AG04449 (cell line): Measurements from ENCODE around the gene WDR19.

Experiments used
- CTCF ChIA-PET: fragments of 350-600 bp; formaldehyde crosslinking; extraction: SDS; loops from one replicate; lab custom pipeline; 2021; ENCODE audit warnings: antibody characterized with exemption; lab: Yijun Ruan, JAX
- POLR2A ChIA-PET: fragments of 400-600, 350-600 bp; formaldehyde crosslinking; extraction: SDS; loops from one replicate; lab custom pipeline; 2020; ENCODE audit warnings: antibody characterized with exemption, inconsistent platforms; lab: Yijun Ruan, JAX
- DNase-seq: peaks from one replicate; pipeline ENCODE4 v3.0.0-alpha.2; 2010; ENCODE audit warnings: low read depth, low spot score
- H3K4me3 ChIP-seq: 2 replicates; pipeline ENCODE4 v1.5.1; 2011; ENCODE audit warnings: low read depth, mild to moderate bottlenecking, control low read depth, low read length
- TF ChIP-seq, protein P1 (sequence below): IDR thresholded peaks from one replicate; pipeline ENCODE4 v1.5.1; 2011; ENCODE audit warnings: mild to moderate bottlenecking, moderate library complexity, low read length, control low read depth, inconsistent platforms; ENCODE audit not compliant: insufficient read depth; ENCODE audit errors: missing control alignments

WDR19 gene

DNA sequence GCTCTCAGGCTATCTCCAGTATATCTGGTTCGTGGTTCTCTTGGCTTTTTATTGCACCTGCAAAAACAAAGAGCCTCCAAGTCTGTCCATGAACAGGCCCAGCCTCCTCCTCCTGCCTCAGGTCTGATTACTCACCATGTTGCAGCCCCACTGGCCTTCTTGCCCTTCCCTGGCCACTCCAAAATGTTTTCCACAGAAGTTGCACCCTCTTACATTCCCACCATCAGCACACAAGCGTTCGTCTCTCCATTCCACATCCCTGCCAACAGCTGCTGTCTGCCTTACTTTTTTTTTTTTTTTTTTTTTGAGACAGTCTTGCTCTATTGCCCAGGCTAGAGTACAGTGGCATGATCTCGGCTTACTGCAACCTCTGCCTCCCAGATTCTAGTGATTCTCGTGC lies 97.1 kb downstream of the WDR19 start:
- CTCF ChIA-PET, result no interaction called here
- DNase-seq, result no peak
- POLR2A ChIA-PET, result interaction anchor here (0.7 kb wide), 1 partner anchor 705 kb away, joined by 4 read pairs; no protein-coding TSS in a partner anchor
- no peak overlapping the region for H3K4me3 ChIP-seq
- TF ChIP-seq, protein P1, sequence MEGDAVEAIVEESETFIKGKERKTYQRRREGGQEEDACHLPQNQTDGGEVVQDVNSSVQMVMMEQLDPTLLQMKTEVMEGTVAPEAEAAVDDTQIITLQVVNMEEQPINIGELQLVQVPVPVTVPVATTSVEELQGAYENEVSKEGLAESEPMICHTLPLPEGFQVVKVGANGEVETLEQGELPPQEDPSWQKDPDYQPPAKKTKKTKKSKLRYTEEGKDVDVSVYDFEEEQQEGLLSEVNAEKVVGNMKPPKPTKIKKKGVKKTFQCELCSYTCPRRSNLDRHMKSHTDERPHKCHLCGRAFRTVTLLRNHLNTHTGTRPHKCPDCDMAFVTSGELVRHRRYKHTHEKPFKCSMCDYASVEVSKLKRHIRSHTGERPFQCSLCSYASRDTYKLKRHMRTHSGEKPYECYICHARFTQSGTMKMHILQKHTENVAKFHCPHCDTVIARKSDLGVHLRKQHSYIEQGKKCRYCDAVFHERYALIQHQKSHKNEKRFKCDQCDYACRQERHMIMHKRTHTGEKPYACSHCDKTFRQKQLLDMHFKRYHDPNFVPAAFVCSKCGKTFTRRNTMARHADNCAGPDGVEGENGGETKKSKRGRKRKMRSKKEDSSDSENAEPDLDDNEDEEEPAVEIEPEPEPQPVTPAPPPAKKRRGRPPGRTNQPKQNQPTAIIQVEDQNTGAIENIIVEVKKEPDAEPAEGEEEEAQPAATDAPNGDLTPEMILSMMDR, result no peak

DNA sequence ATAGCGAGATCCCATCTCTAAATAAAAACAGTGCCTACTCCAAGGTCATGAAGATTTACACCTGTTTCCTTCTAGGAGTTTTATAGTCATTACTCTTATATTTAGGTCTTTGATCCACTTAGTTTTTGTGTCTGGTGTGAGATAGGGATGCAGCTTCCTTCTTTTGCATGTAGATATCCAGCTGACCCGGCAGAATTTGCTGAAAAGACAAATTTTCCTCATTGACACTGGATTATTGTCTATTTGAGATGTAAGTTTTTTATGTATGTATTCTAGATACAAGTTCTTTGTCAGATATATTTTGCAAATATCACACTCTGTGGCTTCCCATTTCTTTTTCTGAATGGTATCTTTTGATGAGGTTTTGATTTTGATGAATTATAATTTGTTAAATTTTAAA lies 98.4 kb downstream of the WDR19 start:
- ChIA-PET CTCF (no interaction called here), POLR2A (no interaction called here)
- DNase-seq, result no peak
- no peak overlapping the region for H3K4me3 ChIP-seq
- TF ChIP-seq, protein P1, result no peak

DNA sequence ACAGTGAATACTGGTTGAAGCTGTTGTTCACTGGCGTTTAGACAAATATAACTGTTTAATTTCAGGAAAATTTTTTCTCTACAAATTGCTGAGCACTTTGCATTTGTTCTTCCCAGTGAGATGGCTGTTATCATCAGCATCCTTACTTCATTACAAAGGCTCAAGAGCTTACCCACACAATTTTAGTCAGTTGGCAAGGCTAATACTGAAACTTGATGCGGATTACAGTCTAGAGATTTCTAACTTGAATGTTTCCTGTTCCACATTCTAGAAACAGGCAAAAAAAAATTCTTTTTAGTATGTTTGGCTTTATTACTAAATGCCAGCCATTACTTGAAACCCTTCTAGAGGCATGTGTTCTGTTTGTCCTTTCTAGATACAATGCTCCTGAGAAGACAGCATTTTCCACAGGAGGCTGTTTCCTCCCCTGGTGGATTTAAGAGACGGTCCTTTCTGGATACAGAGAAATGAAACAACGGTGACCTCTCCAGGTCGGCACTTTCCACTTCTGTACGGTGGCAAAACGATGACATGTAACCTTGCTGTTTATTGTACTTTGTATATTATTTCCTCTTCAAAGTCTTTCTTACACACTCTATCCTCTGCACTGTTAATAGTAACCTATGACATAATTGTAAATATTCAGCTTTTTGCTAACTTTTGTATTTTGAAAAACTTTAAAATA lies 102.9 kb downstream of the WDR19 start:
- ChIA-PET CTCF (interaction anchor here (1.5 kb wide), 1 partner anchor 10 kb away, joined by 3 read pairs; no protein-coding TSS in a partner anchor), POLR2A (no interaction called here)
- H3K4me3 ChIP-seq, result no peak overlapping the region
- TF ChIP-seq, protein P1, result no peak
- no peak for DNase-seq

DNA sequence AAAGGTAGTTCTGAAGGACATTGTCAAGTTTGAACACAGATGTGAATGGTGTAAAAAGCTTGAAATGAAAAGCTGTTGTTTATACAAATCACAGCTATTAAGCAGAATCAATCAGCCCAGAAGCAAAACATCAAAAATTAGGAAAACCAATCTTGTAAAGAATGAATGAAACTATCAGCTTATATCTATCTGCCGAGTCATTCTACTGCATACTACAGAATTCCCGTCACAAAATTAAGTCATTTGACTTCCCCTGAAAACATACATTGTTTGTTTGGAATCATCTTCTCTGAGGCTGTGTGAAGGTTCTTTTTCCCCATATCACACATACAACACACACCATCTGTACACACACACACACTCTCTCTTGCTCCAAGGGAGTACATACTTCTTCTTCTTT lies 103.5 kb downstream of the WDR19 start:
- DNase-seq, result no peak
- ChIA-PET CTCF (interaction anchor here (0.9 to 1.5 kb wide), 2 partner anchors 9 to 178 kb away, joined by 3 read pairs; no protein-coding TSS in a partner anchor), POLR2A (no interaction called here)
- no peak overlapping the region for H3K4me3 ChIP-seq
- TF ChIP-seq, protein P1, result no peak

DNA sequence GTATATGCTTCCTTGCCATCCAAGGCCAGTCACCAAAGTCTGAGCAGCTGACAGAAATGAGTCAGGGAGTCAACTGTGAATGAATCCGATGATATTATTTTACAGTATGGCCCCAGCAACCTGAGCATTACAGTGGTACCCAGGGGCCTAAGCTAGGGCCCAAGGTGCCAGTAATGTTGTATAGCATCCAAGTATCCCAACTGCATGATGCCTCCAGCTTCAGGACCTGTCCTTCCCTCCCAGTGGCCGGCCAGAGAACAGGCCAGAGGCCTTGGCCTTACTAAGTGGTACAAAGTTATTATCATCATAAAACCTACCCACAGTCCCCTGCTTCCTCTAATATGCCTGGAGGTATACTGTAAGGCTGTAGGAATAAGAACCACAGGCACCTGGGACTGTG lies 103.9 kb downstream of the WDR19 start:
- H3K4me3 ChIP-seq, result no peak overlapping the region
- POLR2A ChIA-PET, result no interaction called here
- TF ChIP-seq, protein P1, result no peak
- CTCF ChIA-PET, result interaction anchor here (0.9 to 1.5 kb wide), 2 partner anchors 9 to 178 kb away, joined by 3 read pairs; no protein-coding TSS in a partner anchor
- no peak for DNase-seq

DNA sequence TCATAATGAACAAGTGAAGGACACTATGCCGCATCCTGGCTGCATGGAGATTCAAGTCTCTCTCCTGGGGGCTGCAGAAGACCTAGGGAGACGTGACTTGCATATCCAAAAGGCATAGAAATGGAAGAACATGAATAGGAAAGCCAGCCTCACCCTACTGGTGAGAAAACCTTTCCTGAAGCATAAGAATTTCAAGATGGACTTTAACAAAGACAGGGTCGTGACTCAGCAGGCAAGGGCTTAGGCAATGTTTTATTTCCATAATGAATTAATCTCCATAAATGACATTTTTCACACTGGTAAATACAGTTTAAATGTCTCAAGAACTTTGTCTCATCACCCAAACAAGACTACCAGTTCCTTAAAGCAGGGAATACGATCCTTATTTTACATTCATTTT lies 104.9 kb downstream of the WDR19 start:
- TF ChIP-seq, protein P1, result no peak
- DNase-seq, result no peak
- ChIA-PET POLR2A (no interaction called here), CTCF (interaction anchor here (1.5 kb wide), 1 partner anchor 8 kb away, joined by 3 read pairs; no protein-coding TSS in a partner anchor)
- H3K4me3 ChIP-seq, result no peak overlapping the region
